Stomach (tissue), 4 donors: ENCODE measurements around the gene SEC22A.

Experiments
- POLR2A ChIP-seq, 4 donors: fragments of 450-650 bp; IDR thresholded peaks; one replicate each; pipeline ENCODE4 v1.6.1; 2016; ENCODE audit warnings: antibody characterized with exemption in 4 of 4, control low read depth in 2 of 4, mild to moderate bottlenecking in 1 of 4, moderate library complexity in 1 of 4
- TF ChIP-seq, protein P1 (sequence below), 7 experiments: fragments of 450-650 bp in 4 of 7; fragments of 200-600 bp in 3 of 7; sonication (generic) in 3 of 7; IDR thresholded peaks; one replicate each; pipeline ENCODE4 v1.5.1; 2016 to 2019; ENCODE audit warnings: antibody characterized with exemption in 7 of 7, control low read depth in 2 of 7, mild to moderate bottlenecking in 1 of 7

DNA sequence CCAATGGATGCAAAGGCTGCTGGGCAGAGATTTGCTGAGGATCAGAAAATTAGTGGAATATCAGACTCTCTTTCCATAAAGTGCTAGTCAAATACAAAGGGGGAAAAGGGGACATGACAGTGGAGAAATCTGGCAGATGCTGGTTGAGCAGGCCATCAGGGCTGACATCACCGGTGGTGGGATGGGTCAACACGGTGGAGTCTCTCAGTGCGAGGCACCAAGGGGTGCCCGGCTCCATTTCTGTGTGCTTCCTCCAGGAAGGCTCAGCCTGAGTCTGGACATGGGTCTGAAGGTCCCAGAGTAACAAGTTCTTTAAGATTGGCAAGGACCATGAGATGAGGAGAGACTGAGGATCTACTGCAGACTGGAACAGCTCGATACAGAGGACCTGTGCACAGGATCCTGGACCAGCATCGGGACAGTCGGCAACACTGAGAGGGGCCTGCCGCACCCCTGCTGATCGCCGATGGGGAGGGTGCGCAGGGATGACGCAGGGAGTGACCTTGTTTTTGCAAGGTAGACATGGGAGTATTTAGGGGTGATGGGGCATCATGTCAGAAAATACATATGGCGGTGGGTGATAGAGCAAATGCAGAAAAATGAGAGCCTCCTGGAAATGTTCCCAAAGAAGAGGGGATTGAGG lies 92.7 kb downstream of the SEC22A start:
- no peak for TF ChIP-seq POLR2A (IDR thresholded peaks at IDR 0.05)
- TF ChIP-seq, protein P1, sequence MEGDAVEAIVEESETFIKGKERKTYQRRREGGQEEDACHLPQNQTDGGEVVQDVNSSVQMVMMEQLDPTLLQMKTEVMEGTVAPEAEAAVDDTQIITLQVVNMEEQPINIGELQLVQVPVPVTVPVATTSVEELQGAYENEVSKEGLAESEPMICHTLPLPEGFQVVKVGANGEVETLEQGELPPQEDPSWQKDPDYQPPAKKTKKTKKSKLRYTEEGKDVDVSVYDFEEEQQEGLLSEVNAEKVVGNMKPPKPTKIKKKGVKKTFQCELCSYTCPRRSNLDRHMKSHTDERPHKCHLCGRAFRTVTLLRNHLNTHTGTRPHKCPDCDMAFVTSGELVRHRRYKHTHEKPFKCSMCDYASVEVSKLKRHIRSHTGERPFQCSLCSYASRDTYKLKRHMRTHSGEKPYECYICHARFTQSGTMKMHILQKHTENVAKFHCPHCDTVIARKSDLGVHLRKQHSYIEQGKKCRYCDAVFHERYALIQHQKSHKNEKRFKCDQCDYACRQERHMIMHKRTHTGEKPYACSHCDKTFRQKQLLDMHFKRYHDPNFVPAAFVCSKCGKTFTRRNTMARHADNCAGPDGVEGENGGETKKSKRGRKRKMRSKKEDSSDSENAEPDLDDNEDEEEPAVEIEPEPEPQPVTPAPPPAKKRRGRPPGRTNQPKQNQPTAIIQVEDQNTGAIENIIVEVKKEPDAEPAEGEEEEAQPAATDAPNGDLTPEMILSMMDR (IDR thresholded peaks at IDR 0.05): no peak
